ENCODE measurements around the gene SLC22A24. TPM values are rescaled to one million over a fixed set of nuclear protein-coding genes. Genes with fewer than 3 reads are reported as not detected.
"Not testable (repeated sequence)": the region's sequence is repeated elsewhere in the genome, so short reads cannot be mapped to it uniquely, and the experiment has no call there.

Gene SLC22A24
- total and polyA plus RNA-seq, 4 donors, result 0.02 to 0.59 (median 0.42) TPM; not detected in 1

- Histone ChIP-seq H3K9ac (ENCODE audit: low read depth in 1 of 2, low read length in 2 of 2) (no peak overlapping the region), H3K4me3 (ENCODE audit: low read depth in 1 of 3, low read length in 3 of 3) (no peak overlapping the region), H3K36me3 (ENCODE audit: control insufficient read depth in 4 of 4, insufficient read depth in 3 of 4, low read depth in 1 of 4, low read length in 3 of 4) (no peaks in the 10 kb centered on the region), H3K27ac (ENCODE audit: low read depth in 1 of 2, low read length in 2 of 2) (no peak overlapping the region), H3K27me3 (ENCODE audit: control insufficient read depth in 4 of 4, insufficient read depth in 4 of 4, low read length in 3 of 4) (no peaks in the 10 kb centered on the region), H3K9me3 (ENCODE audit: control insufficient read depth in 4 of 4, low read length in 3 of 4) (peaks cover 1 to 13% (median 7%) of the 10 kb centered on the region in 4 donors), H3K4me1 (ENCODE audit: control insufficient read depth in 4 of 4, insufficient read depth in 4 of 4, low read length in 3 of 4) (no peaks in the 10 kb centered on the region)
- 73% methylated on average over 3 of the region's 3 CpGs for WGBS
- TF ChIP-seq HNF4G (IDR thresholded peaks at IDR 0.05) (no peak), GABPA (IDR thresholded peaks at IDR 0.05 in 1 of 2, conservative IDR thresholded peaks at IDR 0.05 in 1 of 2) (no peak)
- DNase-seq (ENCODE audit: low spot score), result no peak
Measured at GRCh38 chr11:63099555-63099954, 44.5 kb downstream of the SLC22A24 start.

- no peaks in the 10 kb centered on the region for H3K9me3 ChIP-seq (ENCODE audit: control insufficient read depth in 4 of 4, low read length in 3 of 4)
- no peaks in the 10 kb centered on the region for H3K27me3 ChIP-seq (ENCODE audit: control insufficient read depth in 4 of 4, insufficient read depth in 4 of 4, low read length in 3 of 4)
- DNase-seq (ENCODE audit: low spot score), result no peak
- no peak for TF ChIP-seq CTCF (IDR thresholded peaks at IDR 0.05; ENCODE audit: low read depth, low read length, missing input control)
- no peak for TF ChIP-seq MAX (IDR thresholded peaks at IDR 0.05)
- TF ChIP-seq RAD21 (IDR thresholded peaks at IDR 0.05), result no peak
- no peak for TF ChIP-seq JUND (IDR thresholded peaks at IDR 0.05)
- no peak for TF ChIP-seq NR2F2 (IDR thresholded peaks at IDR 0.05)
- TF ChIP-seq FOXA1 (IDR thresholded peaks at IDR 0.05), result no peak
- TF ChIP-seq HNF4A (conservative IDR thresholded peaks at IDR 0.05), result no peak
- WGBS, result 73% methylated on average over 2 of the region's 2 CpGs
- no peak overlapping the region for H3K4me3 ChIP-seq (ENCODE audit: low read depth in 1 of 3, low read length in 3 of 3)
- H3K27ac ChIP-seq (ENCODE audit: low read depth in 1 of 2, low read length in 2 of 2), result no peak overlapping the region
- H3K36me3 ChIP-seq (ENCODE audit: control insufficient read depth in 4 of 4, insufficient read depth in 3 of 4, low read depth in 1 of 4, low read length in 3 of 4), result no peaks in the 10 kb centered on the region
- H3K9ac ChIP-seq (ENCODE audit: low read depth in 1 of 2, low read length in 2 of 2), result no peak overlapping the region
- H3K4me1 ChIP-seq (ENCODE audit: control insufficient read depth in 4 of 4, insufficient read depth in 4 of 4, low read length in 3 of 4), result no peaks in the 10 kb centered on the region
Measured at GRCh38 chr11:63080682-63081081, 63.3 kb downstream of the SLC22A24 start.

- H3K9me3 ChIP-seq (ENCODE audit: control insufficient read depth in 4 of 4, low read length in 3 of 4); H3K4me3 ChIP-seq (ENCODE audit: low read depth in 1 of 3, low read length in 3 of 3); H3K9ac ChIP-seq (ENCODE audit: low read depth in 1 of 2, low read length in 2 of 2); H3K36me3 ChIP-seq (ENCODE audit: control insufficient read depth in 4 of 4, insufficient read depth in 3 of 4, low read depth in 1 of 4, low read length in 3 of 4); H3K27me3 ChIP-seq (ENCODE audit: control insufficient read depth in 4 of 4, insufficient read depth in 4 of 4, low read length in 3 of 4); H3K4me1 ChIP-seq (ENCODE audit: control insufficient read depth in 4 of 4, insufficient read depth in 4 of 4, low read length in 3 of 4); H3K27ac ChIP-seq (ENCODE audit: low read depth in 1 of 2, low read length in 2 of 2); DNase-seq (ENCODE audit: low spot score): not testable (repeated sequence)
- WGBS, result 64% methylated on average over 1 of the region's 1 CpG
Measured at GRCh38 chr11:63046203-63046602, 97.8 kb downstream of the SLC22A24 start.

- 98% methylated on average over 3 of the region's 3 CpGs for WGBS
- Histone ChIP-seq H3K9me3 (ENCODE audit: control insufficient read depth in 4 of 4, low read length in 3 of 4) (no peaks in the 10 kb centered on the region), H3K27me3 (ENCODE audit: control insufficient read depth in 4 of 4, insufficient read depth in 4 of 4, low read length in 3 of 4) (no peaks in the 10 kb centered on the region), H3K36me3 (ENCODE audit: control insufficient read depth in 4 of 4, insufficient read depth in 3 of 4, low read depth in 1 of 4, low read length in 3 of 4) (no peaks in the 10 kb centered on the region), H3K9ac (ENCODE audit: low read depth in 1 of 2, low read length in 2 of 2) (no peak overlapping the region), H3K27ac (ENCODE audit: low read depth in 1 of 2, low read length in 2 of 2) (no peak overlapping the region), H3K4me1 (ENCODE audit: control insufficient read depth in 4 of 4, insufficient read depth in 4 of 4, low read length in 3 of 4) (no peaks in the 10 kb centered on the region), H3K4me3 (ENCODE audit: low read depth in 1 of 3, low read length in 3 of 3) (no peak overlapping the region)
- no peak for DNase-seq (ENCODE audit: low spot score)
- TF ChIP-seq ATF3 (IDR thresholded peaks at IDR 0.05), result no peak
- no peak for TF ChIP-seq FOXA2 (IDR thresholded peaks at IDR 0.05)
- no peak for TF ChIP-seq NR2F2 (IDR thresholded peaks at IDR 0.05)
- TF ChIP-seq RXRA (IDR thresholded peaks at IDR 0.05), result no peak
- TF ChIP-seq CTCF (IDR thresholded peaks at IDR 0.05; ENCODE audit: low read depth, low read length, missing input control), result no peak
- TF ChIP-seq REST (IDR thresholded peaks at IDR 0.05), result no peak
- no peak for TF ChIP-seq RAD21 (IDR thresholded peaks at IDR 0.05)
- TF ChIP-seq JUND (IDR thresholded peaks at IDR 0.05), result no peak
- TF ChIP-seq MAX (IDR thresholded peaks at IDR 0.05), result no peak
- TF ChIP-seq YY1 (IDR thresholded peaks at IDR 0.05), result no peak
- TF ChIP-seq FOXA1 (IDR thresholded peaks at IDR 0.05), result no peak
- TF ChIP-seq HNF4G (IDR thresholded peaks at IDR 0.05), result no peak
- TF ChIP-seq SP1 (IDR thresholded peaks at IDR 0.05), result no peak
- TF ChIP-seq GABPA (IDR thresholded peaks at IDR 0.05 in 1 of 2, conservative IDR thresholded peaks at IDR 0.05 in 1 of 2), result no peak
Measured at GRCh38 chr11:63042596-63042995, 101.4 kb downstream of the SLC22A24 start.

Data from liver (tissue), 9 donors.